Stimulated activated CD4-positive, alpha-beta T cell treated with anti-CD3 and anti-CD28 coated beads, Interleukin-4, amount 100 ng/mL, for 1 hour (primary cell): Measurements from ENCODE around the gene LDAH.

ENCODE experiments used
- DNase-seq: peaks from one replicate; pipeline ENCODE4 v3.0.0-alpha.2; 2020

Gene LDAH

DNA sequence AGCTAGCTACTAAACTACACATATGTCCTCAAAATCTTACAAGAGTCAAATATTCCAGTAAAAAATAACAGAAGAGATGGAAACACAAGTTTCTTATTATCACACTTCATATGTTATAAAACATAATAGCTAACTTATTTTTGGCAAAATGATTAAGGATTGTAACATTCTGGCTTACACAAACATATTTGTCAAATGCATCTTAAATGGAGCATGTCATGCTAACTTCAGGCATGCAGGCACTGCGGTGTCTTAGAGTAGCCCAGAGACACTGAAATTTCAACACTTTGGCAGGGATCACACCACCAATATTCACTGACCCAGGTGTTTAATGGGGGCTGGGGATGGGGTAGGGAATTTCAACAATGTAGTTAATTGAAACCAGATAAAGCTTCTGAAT lies 51.6 kb downstream of the LDAH start:
- DNase-seq, result no peak

- DNase-seq, result no peak
Observed at GRCh38 chr2:20766798-20767644, 55.9 kb downstream of the LDAH start.

DNA sequence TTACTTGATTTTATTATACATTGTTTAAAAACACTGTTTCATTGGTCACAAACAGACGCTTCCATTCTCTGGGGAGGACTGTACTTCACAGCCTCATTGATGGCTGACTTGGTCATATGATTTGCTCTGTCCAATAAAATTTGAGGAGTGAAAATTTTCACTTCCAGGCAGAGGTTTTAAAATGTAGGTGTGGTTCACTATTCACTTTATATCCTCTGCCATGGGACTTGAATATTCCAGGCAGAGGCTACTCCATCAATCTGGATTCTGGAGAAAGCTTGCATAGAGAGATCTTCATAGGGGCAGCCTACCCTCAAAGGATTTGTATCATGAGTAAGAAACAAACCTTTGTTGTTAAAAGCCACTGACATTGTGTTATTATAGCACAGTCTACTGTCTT lies 56.7 kb downstream of the LDAH start:
- no peak for DNase-seq

DNA sequence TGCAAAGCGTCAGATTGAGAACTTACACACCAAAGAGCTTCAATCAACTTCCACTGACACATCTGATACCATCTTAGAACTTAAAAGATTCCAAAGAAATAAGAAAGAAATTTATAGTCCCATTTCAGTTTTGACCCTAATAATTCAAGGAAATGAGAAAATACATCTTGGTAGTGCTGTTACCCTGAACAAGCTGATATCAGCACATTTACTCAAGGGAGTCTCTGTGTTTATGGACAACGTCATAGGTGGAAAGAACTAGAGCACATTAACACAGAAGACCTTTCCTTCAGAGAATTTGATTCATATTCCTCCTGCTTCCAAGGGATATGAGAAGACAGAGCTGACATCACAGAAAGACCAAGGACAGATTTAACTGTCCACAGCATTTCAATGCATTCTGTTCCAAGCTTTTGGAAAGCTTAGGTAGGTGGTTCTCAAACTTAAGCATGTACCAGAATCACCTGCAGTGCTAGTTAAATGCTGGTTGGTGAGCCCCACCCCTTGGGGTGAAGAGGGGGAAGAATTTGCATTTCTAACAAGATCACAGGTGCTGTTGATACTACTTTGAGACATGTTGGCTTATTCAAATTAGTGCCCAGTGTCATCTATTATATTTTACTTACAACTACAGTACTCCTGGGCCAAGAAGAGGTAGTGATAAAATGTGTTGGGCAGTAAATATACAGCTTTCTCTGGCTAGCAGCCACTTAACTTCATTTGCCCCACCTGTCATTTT lies 59.8 kb downstream of the LDAH start:
- DNase-seq, result no peak

DNA sequence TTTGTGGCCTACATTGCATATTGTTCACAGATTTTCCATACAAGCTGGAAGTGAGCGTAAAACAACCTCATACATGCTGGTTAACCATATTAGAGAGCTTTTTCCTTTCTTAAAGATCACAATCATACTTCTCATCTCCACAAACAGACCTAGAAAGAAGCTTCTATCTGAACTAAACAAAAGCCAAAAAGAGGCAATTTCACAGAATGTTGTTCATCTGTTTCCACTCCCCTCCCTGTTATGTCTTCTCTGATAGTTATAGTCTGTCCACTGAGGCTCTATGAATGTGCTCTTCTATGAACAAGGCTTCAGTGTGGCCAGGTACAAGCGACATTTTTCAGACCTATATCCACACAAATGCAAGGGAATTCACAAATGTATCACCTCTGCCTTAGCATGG lies 63.4 kb downstream of the LDAH start:
- no peak for DNase-seq

DNA sequence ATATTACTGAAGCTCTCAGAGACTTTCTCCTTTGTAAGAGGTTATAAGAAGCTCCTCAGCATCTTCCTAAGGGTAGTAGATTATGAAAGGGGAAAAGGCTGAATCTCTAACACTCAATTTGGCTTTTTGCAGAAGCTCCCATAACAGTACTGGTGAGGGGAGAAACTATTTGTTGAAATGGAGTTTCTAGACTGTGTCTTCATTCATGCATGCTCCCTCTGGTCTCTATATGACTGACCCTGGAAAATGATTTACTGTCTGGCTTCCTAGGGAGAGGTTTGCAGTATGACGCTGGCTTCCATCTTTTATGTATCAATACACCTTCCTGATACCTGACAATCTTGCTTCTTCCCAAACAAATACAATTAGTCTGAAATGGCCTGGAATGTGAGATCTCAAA lies 63.9 kb downstream of the LDAH start:
- no peak for DNase-seq

DNA sequence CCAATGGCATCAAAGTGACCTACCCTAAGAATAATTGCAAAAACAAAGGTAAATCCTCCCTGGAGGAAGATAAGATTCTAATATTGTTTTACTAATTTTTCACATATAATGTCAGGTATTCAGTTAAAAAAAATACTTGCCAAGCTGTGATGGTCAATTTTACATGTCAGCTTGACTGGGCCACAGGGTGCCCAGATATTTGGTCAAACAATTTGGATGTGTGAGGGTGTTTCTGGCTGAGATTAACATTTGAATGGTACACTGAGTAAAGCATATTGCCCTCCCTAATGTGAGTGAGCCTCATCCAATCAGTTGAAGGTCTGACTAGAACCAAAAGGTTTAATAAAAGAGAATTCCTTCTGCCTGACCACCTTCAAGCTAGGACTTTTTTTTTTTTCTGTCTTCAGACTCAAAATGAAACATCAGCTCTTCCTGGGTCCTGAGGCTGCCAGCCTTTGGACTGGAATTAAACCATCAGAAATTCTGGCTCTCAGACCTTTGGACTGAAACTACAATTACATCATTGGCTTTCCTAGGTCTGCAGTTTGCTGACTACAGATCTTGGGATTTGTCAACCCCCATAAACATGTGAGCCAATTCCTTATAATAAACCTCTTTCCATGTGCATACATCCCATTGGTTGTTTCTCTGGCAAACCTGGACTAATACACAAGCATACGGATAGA lies 65.4 kb downstream of the LDAH start:
- DNase-seq, result no peak

GRCh38 chr2:20755132-20755800 lies 67.6 kb downstream of the LDAH start:
- no peak for DNase-seq

GRCh38 chr2:20752293-20752692 lies 70.6 kb downstream of the LDAH start:
- no peak for DNase-seq

DNA sequence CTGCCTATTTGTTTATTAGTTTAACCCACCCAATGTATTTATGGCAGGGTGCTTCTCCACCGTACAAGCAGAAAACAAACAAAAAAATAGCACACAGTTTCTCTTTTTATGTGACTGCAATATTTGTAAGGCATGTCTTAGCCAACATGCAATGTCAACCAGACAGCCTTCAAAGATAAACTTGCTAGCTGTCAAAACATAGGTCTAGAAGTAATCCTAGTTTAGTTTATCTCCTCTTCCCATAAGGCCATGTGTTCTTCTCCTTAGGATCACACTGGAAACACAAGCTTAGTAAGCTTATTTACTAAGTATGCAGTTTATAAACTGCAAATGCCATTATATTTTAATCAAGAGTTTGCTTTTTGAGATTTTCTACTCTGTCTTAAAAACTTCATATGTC lies 75.6 kb downstream of the LDAH start:
- no peak for DNase-seq

DNA sequence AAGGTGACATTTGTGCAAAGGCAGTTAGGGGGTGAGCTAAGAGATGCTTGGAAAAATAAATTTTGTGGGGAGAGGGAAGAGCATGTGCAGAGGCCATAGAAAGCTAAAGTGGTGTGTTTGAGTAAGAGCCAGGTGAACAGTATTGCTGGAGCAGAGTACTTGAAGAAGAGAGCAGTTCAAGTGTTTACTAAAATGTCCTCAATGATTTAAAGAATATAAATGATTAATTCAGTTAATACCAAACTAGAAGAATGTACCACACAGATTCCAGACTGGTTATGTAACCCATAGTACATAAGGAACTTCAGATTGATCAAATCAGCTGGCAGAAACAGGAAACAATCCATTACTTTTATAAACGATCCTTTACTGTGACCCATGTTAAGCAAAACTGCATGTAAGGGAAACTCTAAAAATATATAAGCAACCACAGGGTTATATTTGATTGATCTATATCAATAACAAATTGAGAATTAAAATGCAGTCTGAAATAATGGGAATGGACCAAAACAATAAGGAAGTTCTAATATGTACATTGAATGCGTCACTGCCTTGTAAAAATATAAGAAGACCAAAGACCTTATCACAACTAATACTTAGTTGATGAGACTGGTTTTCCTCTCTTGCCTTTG lies 76.9 kb downstream of the LDAH start:
- no peak for DNase-seq

- DNase-seq, result no peak
Observed at GRCh38 chr2:20744366-20745335, 78.2 kb downstream of the LDAH start.

GRCh38 chr2:20738772-20739171 lies 84.1 kb downstream of the LDAH start:
- no peak for DNase-seq

DNA sequence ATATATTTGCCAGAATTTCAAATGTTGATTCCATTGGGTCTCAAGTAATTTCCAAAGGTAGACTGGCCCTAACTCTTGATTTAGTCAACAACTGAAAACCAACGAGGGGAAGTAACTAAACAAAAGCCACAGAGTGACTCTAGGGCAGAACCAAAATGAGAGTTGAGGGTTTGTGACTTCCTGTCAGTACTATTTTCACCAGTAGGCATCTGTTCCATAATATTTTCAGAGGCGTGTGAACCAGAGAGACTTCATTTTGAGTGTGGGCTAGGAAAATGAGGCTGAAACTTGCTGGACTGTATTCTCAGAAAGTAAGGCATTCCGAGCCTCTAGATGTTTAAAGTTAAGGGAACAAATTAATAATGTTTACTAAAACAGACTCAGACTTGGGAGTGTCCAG lies 85.4 kb downstream of the LDAH start:
- DNase-seq, result no peak

DNA sequence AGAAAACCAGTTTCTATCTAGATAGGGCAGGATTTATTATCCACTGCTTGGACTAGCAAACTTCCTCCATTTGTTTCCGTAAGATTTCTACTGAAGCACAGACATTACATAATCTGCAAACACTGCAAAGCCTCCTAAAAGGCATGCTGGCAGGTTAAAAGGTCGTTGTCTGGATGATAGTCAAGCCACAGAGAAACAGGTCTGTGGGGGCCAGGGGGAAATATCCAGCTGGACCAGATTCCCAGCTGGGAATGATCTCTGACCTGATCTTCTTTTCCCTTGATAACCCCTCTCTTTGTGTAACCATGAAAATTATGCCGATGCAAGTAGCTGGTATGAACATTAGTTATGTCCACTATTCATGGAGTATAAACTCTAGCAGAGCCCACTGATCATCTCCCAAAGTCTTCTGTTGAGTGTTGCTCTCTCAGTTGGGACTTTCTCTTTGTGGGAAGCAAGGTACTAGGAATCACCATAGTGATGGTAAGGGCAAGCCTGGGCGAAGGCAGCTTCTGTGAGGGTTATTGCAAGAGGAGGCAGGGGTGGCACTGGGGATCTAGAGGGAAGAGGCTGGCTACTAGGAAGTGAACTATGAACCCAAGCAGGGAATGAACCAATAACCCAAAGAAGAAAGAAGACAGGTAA lies 94.7 kb downstream of the LDAH start:
- DNase-seq, result no peak

- DNase-seq, result no peak
Observed at GRCh38 chr2:20726913-20727312, 96.0 kb downstream of the LDAH start.

DNA sequence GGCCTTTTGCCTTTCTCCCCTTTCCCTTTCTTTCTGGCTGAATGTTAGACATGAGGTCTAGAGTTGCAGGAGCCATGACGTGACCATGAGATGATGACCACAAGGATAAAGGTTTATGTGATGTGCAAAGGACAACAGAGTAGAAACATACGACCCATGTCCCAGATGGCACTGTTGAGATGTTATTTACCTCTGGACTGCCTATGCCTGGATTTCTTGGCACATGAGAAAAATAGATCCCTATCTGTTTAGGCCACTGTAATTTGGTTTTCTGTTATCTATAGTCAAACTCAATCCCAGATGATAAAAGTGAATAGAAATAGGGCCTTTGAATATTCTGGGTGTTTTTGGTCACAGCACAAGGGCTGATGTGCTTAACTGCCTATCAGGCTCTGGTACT lies 97.1 kb downstream of the LDAH start:
- no peak for DNase-seq

DNA sequence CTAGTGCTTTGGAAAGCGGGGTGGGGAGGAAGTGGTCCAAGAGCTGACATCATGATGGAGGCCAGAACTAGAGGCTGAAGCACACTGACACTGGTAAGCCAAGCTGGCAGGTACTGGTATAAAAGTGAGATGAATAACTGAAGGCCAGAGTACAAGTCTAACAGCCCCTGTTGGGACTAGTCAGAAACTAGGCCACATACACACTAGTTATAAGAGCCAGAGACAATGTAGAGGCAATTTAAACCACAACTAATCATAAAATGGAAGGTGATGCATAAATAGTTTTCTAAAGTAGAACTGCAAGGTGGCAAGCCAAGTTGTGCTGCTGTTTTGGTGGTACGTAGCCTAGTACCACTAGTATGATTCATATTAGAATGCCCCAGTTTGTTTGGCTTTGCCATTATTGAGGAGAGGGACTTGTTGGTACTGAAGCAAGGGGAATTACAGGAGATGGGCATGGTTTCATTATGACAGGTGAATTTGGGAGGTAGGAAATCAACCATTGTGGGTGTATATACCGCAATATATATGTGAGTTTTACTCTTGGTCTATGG lies 98.3 kb downstream of the LDAH start:
- DNase-seq, result no peak

- DNase-seq, result no peak
Observed at GRCh38 chr2:20723543-20723942, 99.4 kb downstream of the LDAH start.

DNA sequence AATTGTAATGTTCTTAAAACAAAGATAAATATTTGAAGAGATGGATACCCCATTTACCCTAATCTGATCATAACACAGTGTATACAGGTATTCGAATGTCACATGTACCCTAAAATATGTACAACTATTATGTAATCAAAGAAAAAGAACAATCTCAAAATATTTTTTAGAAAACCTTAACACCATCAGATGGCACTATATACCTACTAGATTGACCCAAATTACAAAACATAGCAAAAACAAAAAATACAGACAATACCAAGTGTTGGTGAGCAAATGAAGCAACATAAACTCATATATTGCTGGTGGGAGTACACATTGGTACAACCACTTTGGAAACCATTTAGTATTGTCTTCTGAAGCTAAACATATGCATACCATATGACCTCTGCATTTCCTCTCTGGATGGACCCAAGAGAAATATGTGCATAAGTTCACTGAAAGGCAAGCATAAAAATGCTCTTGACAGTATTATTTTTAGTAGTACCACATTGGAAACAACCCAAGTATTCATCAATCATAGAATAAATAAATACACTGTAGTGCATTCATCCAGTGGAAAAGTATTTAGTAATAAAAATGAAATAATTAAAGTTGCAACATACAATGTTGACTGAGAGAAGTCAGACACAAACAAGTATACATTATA lies 100.2 kb downstream of the LDAH start:
- DNase-seq, result no peak
